ENCODE data around the gene UGT1A7.

Gene UGT1A7

DNA sequence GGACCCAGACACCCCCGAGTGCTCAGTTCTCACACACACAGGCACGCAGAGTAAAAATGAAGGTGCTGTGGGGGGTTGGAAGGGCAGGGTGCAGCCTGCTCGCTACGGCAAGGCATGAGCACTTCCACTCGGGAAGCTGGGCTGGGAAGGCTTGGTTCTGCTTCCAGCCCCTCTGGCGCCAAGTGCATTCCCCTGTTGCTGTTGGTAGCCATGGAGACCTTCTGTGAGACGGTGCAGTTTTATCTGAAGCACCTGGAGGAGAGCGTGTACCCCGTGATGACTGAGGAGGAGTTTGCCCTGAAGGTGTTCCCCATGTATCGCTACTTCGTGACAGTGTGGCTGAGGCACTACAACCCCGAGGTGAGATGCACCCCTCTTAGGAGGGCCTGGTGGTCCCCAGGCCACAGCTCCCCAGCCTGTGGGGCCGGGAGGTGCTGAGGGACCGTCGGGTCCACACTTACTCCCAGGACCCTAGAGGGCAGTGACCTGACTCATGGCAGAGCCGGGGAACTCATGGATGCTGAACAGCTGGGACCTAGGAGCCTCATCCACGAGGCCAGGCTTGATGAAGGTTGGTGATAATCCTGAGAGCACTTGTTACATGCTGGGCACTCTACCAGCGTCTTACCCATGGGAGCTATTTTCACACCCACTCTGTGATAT lies 111.9 kb downstream of the UGT1A7 start:
- H3K4me3 ChIP-seq (ENCODE audit: low read depth in 1 of 2, low read length in 2 of 2), result no peak overlapping the region
- H3K27me3 ChIP-seq (ENCODE audit: control insufficient read depth in 1 of 2, insufficient read depth in 2 of 2, low read length in 2 of 2), result no peaks in the 10 kb centered on the region
- no peak overlapping the region for H3K9ac ChIP-seq (ENCODE audit: low read length)
- H3K27ac ChIP-seq (ENCODE audit: low read depth, low read length), result no peak overlapping the region
- H3K4me1 ChIP-seq (ENCODE audit: insufficient read depth, low read length), result no peaks in the 10 kb centered on the region
- no peaks in the 10 kb centered on the region for H3K9me3 ChIP-seq (ENCODE audit: low read length)
- no peaks in the 10 kb centered on the region for H3K36me3 ChIP-seq (ENCODE audit: insufficient read depth, low read length)

- no peaks in the 10 kb centered on the region for H3K4me1 ChIP-seq (ENCODE audit: insufficient read depth, low read length)
Observed at GRCh38 chr2:233794128-233794658, 112.5 kb downstream of the UGT1A7 start.

DNA sequence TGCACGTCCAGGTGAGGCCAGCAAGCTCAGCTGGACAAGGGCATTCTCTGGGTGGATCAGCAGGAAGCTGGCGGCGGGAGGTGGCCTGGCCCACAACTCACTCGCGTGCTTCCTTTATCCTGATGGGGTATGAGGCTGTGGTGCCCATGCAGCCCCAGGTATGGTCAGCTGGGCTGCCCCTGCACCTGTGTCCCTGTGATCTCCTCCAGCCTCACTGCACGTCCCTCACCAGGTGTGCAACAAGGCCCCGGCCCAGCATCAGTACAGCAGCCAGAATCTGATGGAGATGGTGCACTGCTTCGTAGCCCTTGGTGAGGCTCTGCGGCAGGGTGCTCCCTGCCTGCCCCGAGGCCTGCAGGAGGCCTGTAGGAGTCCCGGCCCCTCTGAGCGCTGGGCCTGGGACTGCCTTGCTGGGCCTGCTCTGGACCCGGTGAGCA lies 114.1 kb downstream of the UGT1A7 start:
- Histone ChIP-seq H3K9ac (ENCODE audit: low read length) (no peak overlapping the region), H3K36me3 (ENCODE audit: insufficient read depth, low read length) (no peaks in the 10 kb centered on the region), H3K4me1 (ENCODE audit: insufficient read depth, low read length) (no peaks in the 10 kb centered on the region), H3K4me3 (ENCODE audit: low read depth in 1 of 2, low read length in 2 of 2) (no peak overlapping the region), H3K27me3 (ENCODE audit: control insufficient read depth in 1 of 2, insufficient read depth in 2 of 2, low read length in 2 of 2) (no peaks in the 10 kb centered on the region), H3K27ac (ENCODE audit: low read depth, low read length) (no peak overlapping the region), H3K9me3 (ENCODE audit: low read length) (no peaks in the 10 kb centered on the region)

More at GRCh38 chr2:233794128-233794658, 112.5 kb downstream of the UGT1A7 start:
- H3K9me3 ChIP-seq (ENCODE audit: low read length), result no peaks in the 10 kb centered on the region
- no peak overlapping the region for H3K27ac ChIP-seq (ENCODE audit: low read depth, low read length)
- H3K36me3 ChIP-seq (ENCODE audit: insufficient read depth, low read length), result no peaks in the 10 kb centered on the region
- no peak overlapping the region for H3K9ac ChIP-seq (ENCODE audit: low read length)
- no peak overlapping the region for H3K4me3 ChIP-seq (ENCODE audit: low read depth in 1 of 2, low read length in 2 of 2)
- H3K27me3 ChIP-seq (ENCODE audit: control insufficient read depth in 1 of 2, insufficient read depth in 2 of 2, low read length in 2 of 2), result no peaks in the 10 kb centered on the region

- Histone ChIP-seq H3K9me3 (ENCODE audit: low read length) (no peaks in the 10 kb centered on the region), H3K27me3 (ENCODE audit: control insufficient read depth in 1 of 2, insufficient read depth in 2 of 2, low read length in 2 of 2) (no peaks in the 10 kb centered on the region), H3K9ac (ENCODE audit: low read length) (no peak overlapping the region), H3K4me3 (ENCODE audit: low read depth in 1 of 2, low read length in 2 of 2) (no peak overlapping the region), H3K27ac (ENCODE audit: low read depth, low read length) (no peak overlapping the region), H3K4me1 (ENCODE audit: insufficient read depth, low read length) (no peaks in the 10 kb centered on the region), H3K36me3 (ENCODE audit: insufficient read depth, low read length) (no peaks in the 10 kb centered on the region)
Observed at GRCh38 chr2:233796254-233796653, 114.6 kb downstream of the UGT1A7 start.

DNA sequence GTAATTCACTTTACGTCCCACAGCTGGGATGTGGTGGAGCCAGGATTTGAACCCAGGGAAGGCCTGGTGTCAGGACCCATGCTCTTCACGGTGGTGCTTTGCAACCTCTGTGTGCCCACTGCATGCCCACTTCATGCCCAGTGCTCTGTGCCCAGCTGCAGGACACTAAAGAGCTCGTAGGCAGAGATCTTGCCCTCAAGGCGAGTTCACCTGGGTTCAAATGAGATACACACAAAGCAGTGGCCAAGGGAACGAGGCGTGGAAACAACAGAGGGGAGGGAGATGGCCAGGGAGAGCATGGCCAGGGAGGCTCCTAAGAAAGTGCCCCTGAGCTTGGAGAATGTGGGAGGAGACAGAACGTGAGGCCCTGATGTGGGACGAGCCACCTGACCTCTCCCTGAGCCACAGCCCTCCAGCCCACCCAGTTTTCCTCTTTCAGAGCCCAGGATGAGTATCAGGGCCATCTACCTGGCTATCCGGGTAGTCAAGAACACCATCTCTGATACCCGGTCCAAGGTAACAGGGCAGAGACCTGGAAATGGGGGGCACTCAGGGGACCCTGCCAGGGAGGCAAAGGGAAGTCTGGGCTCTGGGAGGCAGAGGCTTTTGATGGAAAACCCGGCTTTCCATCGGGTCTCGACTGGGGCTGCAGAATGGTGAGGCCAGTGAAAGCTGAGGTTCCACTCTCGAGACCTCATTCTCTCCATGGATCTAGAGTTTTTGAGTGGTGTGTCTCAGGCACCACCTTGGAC lies 116.8 kb downstream of the UGT1A7 start:
- Histone ChIP-seq H3K4me1 (ENCODE audit: insufficient read depth, low read length) (no peaks in the 10 kb centered on the region), H3K27ac (ENCODE audit: low read depth, low read length) (no peak overlapping the region), H3K9ac (ENCODE audit: low read length) (no peak overlapping the region), H3K36me3 (ENCODE audit: insufficient read depth, low read length) (no peaks in the 10 kb centered on the region), H3K4me3 (ENCODE audit: low read depth in 1 of 2, low read length in 2 of 2) (no peak overlapping the region), H3K9me3 (ENCODE audit: low read length) (no peaks in the 10 kb centered on the region), H3K27me3 (ENCODE audit: control insufficient read depth in 1 of 2, insufficient read depth in 2 of 2, low read length in 2 of 2) (no peaks in the 10 kb centered on the region)

DNA sequence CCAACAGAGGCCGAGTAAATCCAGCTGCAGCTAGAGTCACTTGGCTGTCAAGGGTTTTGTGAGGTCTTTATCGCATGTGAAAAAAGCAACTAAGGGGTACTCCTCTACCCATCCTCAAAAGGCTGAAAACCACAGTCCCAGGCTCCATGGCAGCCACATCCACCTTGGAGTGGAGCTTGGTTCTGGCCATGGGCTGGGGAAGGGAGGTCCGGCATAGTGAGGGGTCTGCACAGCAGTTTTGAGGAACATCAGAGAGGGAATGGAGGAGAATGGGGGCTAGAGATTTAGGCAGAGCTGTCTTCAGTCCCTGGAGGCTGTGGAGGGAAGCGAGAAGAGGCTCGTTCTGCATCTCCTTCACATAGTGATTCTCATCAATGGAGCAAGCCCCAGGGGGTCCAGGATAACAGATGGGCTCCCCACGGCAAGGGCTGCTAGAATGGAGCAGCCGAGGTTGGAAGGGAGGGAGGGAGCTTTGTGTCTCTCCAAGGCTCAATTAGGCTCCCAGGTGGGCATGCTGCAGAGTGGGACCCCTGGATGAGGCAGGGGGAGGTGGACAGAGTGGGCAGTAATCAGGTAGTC lies 117.5 kb downstream of the UGT1A7 start:
- H3K27me3 ChIP-seq (ENCODE audit: control insufficient read depth in 1 of 2, insufficient read depth in 2 of 2, low read length in 2 of 2), result no peaks in the 10 kb centered on the region
- no peak overlapping the region for H3K27ac ChIP-seq (ENCODE audit: low read depth, low read length)
- no peaks in the 10 kb centered on the region for H3K36me3 ChIP-seq (ENCODE audit: insufficient read depth, low read length)

GRCh38 chr2:233799716-233800115 lies 118.0 kb downstream of the UGT1A7 start:
- Histone ChIP-seq H3K27ac (ENCODE audit: low read depth, low read length) (no peak overlapping the region), H3K4me3 (ENCODE audit: low read depth in 1 of 2, low read length in 2 of 2) (no peak overlapping the region), H3K4me1 (ENCODE audit: insufficient read depth, low read length) (no peaks in the 10 kb centered on the region), H3K9ac (ENCODE audit: low read length) (no peak overlapping the region), H3K27me3 (ENCODE audit: control insufficient read depth in 1 of 2, insufficient read depth in 2 of 2, low read length in 2 of 2) (no peaks in the 10 kb centered on the region), H3K9me3 (ENCODE audit: low read length) (no peaks in the 10 kb centered on the region), H3K36me3 (ENCODE audit: insufficient read depth, low read length) (no peaks in the 10 kb centered on the region)

More for the DNA sequence above, 117.5 kb downstream of the UGT1A7 start:
- H3K4me3 ChIP-seq (ENCODE audit: low read depth in 1 of 2, low read length in 2 of 2), result no peak overlapping the region
- H3K9ac ChIP-seq (ENCODE audit: low read length), result no peak overlapping the region
- H3K4me1 ChIP-seq (ENCODE audit: insufficient read depth, low read length), result no peaks in the 10 kb centered on the region
- no peaks in the 10 kb centered on the region for H3K9me3 ChIP-seq (ENCODE audit: low read length)

- no peaks in the 10 kb centered on the region for H3K36me3 ChIP-seq (ENCODE audit: insufficient read depth, low read length)
- no peaks in the 10 kb centered on the region for H3K4me1 ChIP-seq (ENCODE audit: insufficient read depth, low read length)
- H3K9ac ChIP-seq (ENCODE audit: low read length), result no peak overlapping the region
- no peaks in the 10 kb centered on the region for H3K27me3 ChIP-seq (ENCODE audit: control insufficient read depth in 1 of 2, insufficient read depth in 2 of 2, low read length in 2 of 2)
- no peak overlapping the region for H3K27ac ChIP-seq (ENCODE audit: low read depth, low read length)
- H3K4me3 ChIP-seq (ENCODE audit: low read depth in 1 of 2, low read length in 2 of 2), result no peak overlapping the region
- H3K9me3 ChIP-seq (ENCODE audit: low read length), result no peaks in the 10 kb centered on the region
Observed at GRCh38 chr2:233800208-233800607, 118.5 kb downstream of the UGT1A7 start.

GRCh38 chr2:233801357-233802131 lies 119.8 kb downstream of the UGT1A7 start:
- H3K27ac ChIP-seq (ENCODE audit: low read depth, low read length), result no peak overlapping the region
- H3K9ac ChIP-seq (ENCODE audit: low read length), result no peak overlapping the region
- H3K4me1 ChIP-seq (ENCODE audit: insufficient read depth, low read length), result no peaks in the 10 kb centered on the region
- H3K36me3 ChIP-seq (ENCODE audit: insufficient read depth, low read length), result no peaks in the 10 kb centered on the region
- no peak overlapping the region for H3K4me3 ChIP-seq (ENCODE audit: low read depth in 1 of 2, low read length in 2 of 2)
- no peaks in the 10 kb centered on the region for H3K9me3 ChIP-seq (ENCODE audit: low read length)
- no peaks in the 10 kb centered on the region for H3K27me3 ChIP-seq (ENCODE audit: control insufficient read depth in 1 of 2, insufficient read depth in 2 of 2, low read length in 2 of 2)

- Histone ChIP-seq H3K9me3 (ENCODE audit: low read length) (no peaks in the 10 kb centered on the region), H3K36me3 (ENCODE audit: insufficient read depth, low read length) (no peaks in the 10 kb centered on the region), H3K4me1 (ENCODE audit: insufficient read depth, low read length) (no peaks in the 10 kb centered on the region), H3K27me3 (ENCODE audit: control insufficient read depth in 1 of 2, insufficient read depth in 2 of 2, low read length in 2 of 2) (no peaks in the 10 kb centered on the region), H3K27ac (ENCODE audit: low read depth, low read length) (no peak overlapping the region), H3K9ac (ENCODE audit: low read length) (no peak overlapping the region), H3K4me3 (ENCODE audit: low read depth in 1 of 2, low read length in 2 of 2) (no peak overlapping the region)
Observed at GRCh38 chr2:233802132-233802815, 120.6 kb downstream of the UGT1A7 start.
